Esophagus muscularis mucosa (tissue), 4 donors: Measurements from ENCODE around the gene HES1. TPM values are rescaled to one million over a fixed set of nuclear protein-coding genes. Genes with fewer than 3 reads are reported as not detected.

Experiments used
- DNase-seq: peaks from one replicate; pipeline ENCODE4 v3.0.0-alpha.2; 2017; ENCODE audit errors: extremely low spot score
- H3K27ac ChIP-seq, 4 donors: fragments of 200-600 bp; sonication (generic); replicated peaks in 1 of 4; 1 replicate in 3 of 4; 2 replicates in 1 of 4; pipeline ENCODE4 v1.5.1; 2016 to 2019; ENCODE audit warnings: mild to moderate bottlenecking in 1 of 4
- H3K27me3 ChIP-seq, 4 donors: fragments of 200-600 bp; sonication (generic); one replicate each; pipeline versions ENCODE4 v1.5.1 to v1.6.0; 2016 to 2019
- H3K36me3 ChIP-seq, 4 donors: fragments of 200-600 bp; sonication (generic); one replicate each; pipeline ENCODE4 v1.5.1; 2016 to 2019
- H3K4me1 ChIP-seq, 4 donors: fragments of 200-600 bp; sonication (generic); one replicate each; pipeline ENCODE4 v1.5.1; 2016 to 2019
- H3K4me3 ChIP-seq, 4 donors: fragments of 200-600 bp; sonication (generic); 1 replicate in 2 of 4; 2 replicates in 2 of 4; pipeline ENCODE4 v1.5.1; 2016 to 2019; ENCODE audit warnings: mild to moderate bottlenecking in 4 of 4, moderate library complexity in 1 of 4
- H3K9me3 ChIP-seq, 4 donors: fragments of 200-600 bp; sonication (generic); 1 replicate in 3 of 4; 2 replicates in 1 of 4; pipeline ENCODE4 v1.5.1; 2016 to 2019
- EP300 ChIP-seq: sonication (generic); formaldehyde crosslinking; IDR thresholded peaks from one replicate; pipeline ENCODE4 v1.6.1; 2017; ENCODE audit warnings: antibody characterized with exemption
- POLR2A ChIP-seq: fragments of 450-650 bp; IDR thresholded peaks from one replicate; pipeline ENCODE4 v1.6.1; 2017; ENCODE audit warnings: antibody characterized with exemption, moderate library complexity, mild to moderate bottlenecking, low read depth
- POLR2AphosphoS5 ChIP-seq, 2 donors: sonication (generic); formaldehyde crosslinking; IDR thresholded peaks; one replicate each; pipeline ENCODE4 v1.6.1; 2017; ENCODE audit warnings: antibody characterized with exemption in 2 of 2
- WGBS: methylation state at CpG from one replicate; pipeline ENCODE4 v1.1.5; 2018; 5-methylcytosine and 5-hydroxymethylcytosine counted together
- intact Hi-C: fragments of 100-400 bp; cut with DNase I; formaldehyde crosslinking; loops from one replicate; pipeline ENCODE4 v1.15.1; 2023
- total RNA-seq, 4 donors: library from RNA; depleted of rRNA; stranded (reverse); fragments of >200 nt; gene quantifications; one replicate each; pipeline versions ENCODE4 v1.1.0 to v1.2.1, GENCODE V29; 2016
- TF ChIP-seq, protein P1 (sequence below), 3 experiments: fragments of 200-600 bp in 2 of 3; fragments of 450-650 bp in 1 of 3; sonication (generic) in 2 of 3; IDR thresholded peaks; one replicate each; pipeline ENCODE4 v1.5.1; 2017 to 2019; ENCODE audit warnings: antibody characterized with exemption in 3 of 3, mild to moderate bottlenecking in 2 of 3, moderate library complexity in 1 of 3

HES1 gene
- total RNA-seq, 4 donors from 2014 or later: 12.0 to 32.3 (median 26.9) TPM

- intact Hi-C loops: loop anchor here (2.0 to 10.0 kb wide), 2 partner anchors 274 to 358 kb away; no protein-coding TSS in a partner anchor
- H3K27me3 ChIP-seq: no peaks in the 10 kb centered on the region
- WGBS: 36% methylated on average over 4 of the region's 4 CpGs
Measured at GRCh38 chr3:194138732-194139070, 2.8 kb downstream of the HES1 start.

DNA sequence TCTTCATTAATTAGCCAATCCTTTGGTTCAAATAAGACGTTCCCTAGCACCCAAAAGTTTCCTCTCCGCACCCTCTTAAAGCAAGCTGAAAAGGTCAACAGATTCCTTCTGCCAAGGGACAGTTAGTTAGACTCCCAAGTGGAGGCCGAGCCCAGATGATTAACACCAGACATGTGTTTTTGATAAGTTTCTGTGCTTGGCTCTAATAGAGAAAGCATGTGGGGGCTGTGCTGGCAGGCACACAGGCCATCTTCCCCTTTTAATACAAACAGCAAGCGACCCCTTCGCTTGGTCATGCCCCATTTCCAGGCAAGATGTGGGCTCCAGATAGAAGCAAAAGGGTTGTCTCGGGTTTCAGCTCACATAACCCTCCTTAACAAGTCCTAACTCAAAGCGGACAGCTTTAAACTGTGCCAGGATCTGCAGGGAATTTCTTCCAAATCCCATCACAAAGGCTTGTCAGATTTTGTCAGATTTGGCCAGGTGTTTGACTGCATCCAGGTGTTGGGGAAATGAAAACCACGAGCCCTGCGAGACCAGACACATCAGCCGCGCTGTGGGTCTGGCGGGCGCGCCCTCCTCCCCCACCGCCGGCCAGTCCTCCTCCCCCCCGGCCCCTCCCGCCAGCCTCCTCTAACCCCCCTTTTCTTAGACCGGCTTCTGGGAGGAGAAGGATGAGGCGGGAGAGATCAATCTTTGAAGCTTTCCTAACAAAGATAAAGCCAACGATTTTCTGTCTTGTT, 3.3 kb downstream of the HES1 start:
- peak overlapping the region; percentile 74 to 80 (median 76) for H3K4me3 ChIP-seq
- no peak for DNase-seq
- no peaks in the 10 kb centered on the region for H3K27me3 ChIP-seq
- peak overlapping the region; percentile 93 to 98 (median 96) for H3K27ac ChIP-seq
- peaks cover 45 to 88% (median 84%) of the 10 kb centered on the region in 4 donors for H3K4me1 ChIP-seq
- H3K36me3 ChIP-seq: peaks cover 0 to 14% (median 0%) of the 10 kb centered on the region in 4 donors
- TF ChIP-seq POLR2AphosphoS5 (IDR thresholded peaks at IDR 0.05): peak; percentile 31 to 49
- no peak for TF ChIP-seq EP300
- TF ChIP-seq POLR2A: no peak
- TF ChIP-seq, protein P1, sequence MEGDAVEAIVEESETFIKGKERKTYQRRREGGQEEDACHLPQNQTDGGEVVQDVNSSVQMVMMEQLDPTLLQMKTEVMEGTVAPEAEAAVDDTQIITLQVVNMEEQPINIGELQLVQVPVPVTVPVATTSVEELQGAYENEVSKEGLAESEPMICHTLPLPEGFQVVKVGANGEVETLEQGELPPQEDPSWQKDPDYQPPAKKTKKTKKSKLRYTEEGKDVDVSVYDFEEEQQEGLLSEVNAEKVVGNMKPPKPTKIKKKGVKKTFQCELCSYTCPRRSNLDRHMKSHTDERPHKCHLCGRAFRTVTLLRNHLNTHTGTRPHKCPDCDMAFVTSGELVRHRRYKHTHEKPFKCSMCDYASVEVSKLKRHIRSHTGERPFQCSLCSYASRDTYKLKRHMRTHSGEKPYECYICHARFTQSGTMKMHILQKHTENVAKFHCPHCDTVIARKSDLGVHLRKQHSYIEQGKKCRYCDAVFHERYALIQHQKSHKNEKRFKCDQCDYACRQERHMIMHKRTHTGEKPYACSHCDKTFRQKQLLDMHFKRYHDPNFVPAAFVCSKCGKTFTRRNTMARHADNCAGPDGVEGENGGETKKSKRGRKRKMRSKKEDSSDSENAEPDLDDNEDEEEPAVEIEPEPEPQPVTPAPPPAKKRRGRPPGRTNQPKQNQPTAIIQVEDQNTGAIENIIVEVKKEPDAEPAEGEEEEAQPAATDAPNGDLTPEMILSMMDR (IDR thresholded peaks at IDR 0.05): no peak
- WGBS: 16% methylated on average over 18 of the region's 21 CpGs
- intact Hi-C loops: loop anchor here (2.0 to 10.0 kb wide), 2 partner anchors 274 to 358 kb away; no protein-coding TSS in a partner anchor
- no peaks in the 10 kb centered on the region for H3K9me3 ChIP-seq

More at GRCh38 chr3:194138732-194139070, 2.8 kb downstream of the HES1 start:
- no peak for DNase-seq
- Histone ChIP-seq H3K36me3 (peaks cover 0 to 14% (median 0%) of the 10 kb centered on the region in 4 donors), H3K4me3 (peak overlapping the region; percentile 74 to 80 (median 76)), H3K9me3 (no peaks in the 10 kb centered on the region), H3K4me1 (peaks cover 46 to 85% (median 81%) of the 10 kb centered on the region in 4 donors), H3K27ac (peak overlapping the region; percentile 93 to 98 (median 96))
- TF ChIP-seq POLR2A: no peak
- no peak for TF ChIP-seq POLR2AphosphoS5 (IDR thresholded peaks at IDR 0.05)
- no peak for TF ChIP-seq EP300
- TF ChIP-seq, protein P1 (IDR thresholded peaks at IDR 0.05): no peak

- H3K4me1 ChIP-seq: peaks cover 45 to 92% (median 85%) of the 10 kb centered on the region in 4 donors
- peaks cover 0 to 14% (median 0%) of the 10 kb centered on the region in 4 donors for H3K36me3 ChIP-seq
- TF ChIP-seq POLR2AphosphoS5 (IDR thresholded peaks at IDR 0.05) (no peak), EP300 (no peak), POLR2A (no peak)
- TF ChIP-seq, protein P1 (IDR thresholded peaks at IDR 0.05): no peak
- peak overlapping the region; percentile 93 to 98 (median 96) for H3K27ac ChIP-seq
- H3K27me3 ChIP-seq: no peaks in the 10 kb centered on the region
- 31% methylated on average over 9 of the region's 9 CpGs for WGBS
- H3K4me3 ChIP-seq: peak overlapping the region; percentile 74 to 80 (median 76)
- no peaks in the 10 kb centered on the region for H3K9me3 ChIP-seq
- intact Hi-C loops: loop anchor here (2.0 to 10.0 kb wide), 5 partner anchors 65 to 359 kb away; no protein-coding TSS in a partner anchor
- no peak for DNase-seq
Measured at GRCh38 chr3:194139814-194140391, 4.0 kb downstream of the HES1 start.

DNA sequence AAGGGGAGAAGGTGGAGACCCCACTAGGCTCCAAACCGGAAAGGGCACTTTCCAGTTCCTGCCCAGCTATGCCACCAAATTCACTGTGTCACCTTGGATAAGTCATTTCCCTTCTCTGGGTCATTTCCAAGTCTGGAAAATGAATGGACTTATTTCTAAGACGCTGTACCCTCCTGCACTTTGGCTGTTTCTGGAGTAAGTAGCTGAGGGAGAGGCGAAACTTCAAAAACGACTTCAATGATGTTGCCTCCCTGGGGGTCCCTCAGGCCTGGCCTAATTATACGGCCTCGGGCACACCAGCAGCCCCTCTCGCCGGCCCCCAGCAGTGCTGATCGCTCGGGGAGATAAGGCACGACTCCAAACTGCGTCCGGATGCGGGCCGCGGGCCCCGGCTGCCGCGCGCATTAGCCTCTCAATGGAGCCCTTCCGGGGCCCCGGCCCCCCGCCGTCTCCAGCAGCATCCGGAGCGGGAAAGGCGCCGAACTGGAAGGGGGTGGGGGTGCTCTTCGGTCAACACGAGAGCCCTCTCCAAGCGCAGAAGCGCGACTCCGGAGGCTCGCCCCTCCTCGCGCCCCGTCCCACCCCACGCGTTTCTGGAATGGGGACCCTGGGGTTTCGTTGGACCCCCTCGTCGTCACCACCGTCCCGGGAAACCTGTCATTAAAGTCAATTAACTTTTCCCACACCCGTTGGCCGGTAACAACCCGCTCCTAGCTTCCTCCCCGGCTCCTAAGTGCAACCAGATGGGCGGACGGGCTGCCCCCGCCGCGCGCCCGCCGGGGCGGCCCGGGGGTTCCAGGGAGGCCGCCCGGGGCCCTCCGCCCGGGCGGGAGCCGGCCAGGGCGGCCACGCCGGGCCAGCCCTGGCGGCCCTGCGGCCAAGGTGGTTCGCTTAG, 4.8 kb downstream of the HES1 start:
- H3K4me3 ChIP-seq: peak overlapping the region; percentile 46 to 55 (median 50)
- WGBS: 14% methylated on average over 32 of the region's 71 CpGs
- no peak for DNase-seq
- no peaks in the 10 kb centered on the region for H3K27me3 ChIP-seq
- peaks cover 0 to 14% (median 0%) of the 10 kb centered on the region in 4 donors for H3K36me3 ChIP-seq
- H3K4me1 ChIP-seq: peaks cover 39 to 84% (median 77%) of the 10 kb centered on the region in 4 donors
- H3K9me3 ChIP-seq: no peaks in the 10 kb centered on the region
- peak overlapping the region; percentile 93 to 98 (median 96) for H3K27ac ChIP-seq
- intact Hi-C loops: loop anchor here (2.0 to 10.0 kb wide), 3 partner anchors 64 to 172 kb away; no protein-coding TSS in a partner anchor
- TF ChIP-seq POLR2A (no peak), POLR2AphosphoS5 (IDR thresholded peaks at IDR 0.05) (no peak), EP300 (no peak)
- TF ChIP-seq, protein P1 (IDR thresholded peaks at IDR 0.05): no peak
